Measurements from ENCODE around the gene DNTT. TPM values are rescaled to one million over a fixed set of nuclear protein-coding genes. Genes with fewer than 3 reads are reported as not detected.

DNTT gene
- total RNA-seq, 1 donor, result not detected

DNA sequence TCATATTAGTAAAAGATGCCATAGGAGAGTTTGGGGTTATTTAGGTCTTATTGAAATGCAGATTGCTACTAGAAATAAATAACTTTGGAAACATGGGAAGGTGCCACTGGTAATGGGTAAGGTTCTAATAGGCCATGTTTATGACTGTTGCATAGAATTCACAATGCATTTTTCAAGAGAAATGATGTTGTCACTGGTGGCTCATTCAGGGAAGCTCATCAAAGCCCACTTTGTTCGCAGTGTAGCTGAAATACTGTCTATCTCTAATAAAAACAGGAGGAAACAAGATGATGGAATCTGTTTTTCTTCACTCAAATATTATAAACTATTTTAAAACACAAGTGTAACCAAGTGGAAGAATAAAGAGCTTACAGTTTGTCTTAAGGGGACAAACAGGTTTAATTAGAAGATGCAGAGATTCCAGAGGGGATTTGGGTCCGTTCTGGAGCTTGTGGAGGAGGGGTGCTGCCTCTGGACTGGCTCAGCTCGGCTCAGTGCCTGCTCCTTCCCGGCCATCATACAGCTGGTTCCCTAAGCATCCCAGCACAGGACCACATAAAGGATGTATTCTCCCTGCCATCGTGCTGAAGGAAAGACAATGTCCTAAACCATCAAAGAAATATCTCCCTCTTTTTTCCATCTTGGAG, 34.2 kb downstream of the DNTT start:
- H3K4me3 ChIP-seq (ENCODE audit: low read depth, low read length), result no peak overlapping the region
- TF ChIP-seq CTCF (IDR thresholded peaks at IDR 0.05; ENCODE audit: insufficient read depth, low read length), result no peak
- no peak for DNase-seq (ENCODE audit: low read depth)

GRCh38 chr10:96339383-96339782, 35.1 kb downstream of the DNTT start:
- H3K4me3 ChIP-seq (ENCODE audit: low read depth, low read length), result no peak overlapping the region
- no peak for DNase-seq (ENCODE audit: low read depth)
- TF ChIP-seq CTCF (IDR thresholded peaks at IDR 0.05; ENCODE audit: insufficient read depth, low read length), result no peak

GRCh38 chr10:96339956-96340904, 36.0 kb downstream of the DNTT start:
- peak; percentile 74 for TF ChIP-seq CTCF (IDR thresholded peaks at IDR 0.05; ENCODE audit: insufficient read depth, low read length)
- no peak overlapping the region for H3K4me3 ChIP-seq (ENCODE audit: low read depth, low read length)
- DNase-seq (ENCODE audit: low read depth), result peak; percentile 59

DNA sequence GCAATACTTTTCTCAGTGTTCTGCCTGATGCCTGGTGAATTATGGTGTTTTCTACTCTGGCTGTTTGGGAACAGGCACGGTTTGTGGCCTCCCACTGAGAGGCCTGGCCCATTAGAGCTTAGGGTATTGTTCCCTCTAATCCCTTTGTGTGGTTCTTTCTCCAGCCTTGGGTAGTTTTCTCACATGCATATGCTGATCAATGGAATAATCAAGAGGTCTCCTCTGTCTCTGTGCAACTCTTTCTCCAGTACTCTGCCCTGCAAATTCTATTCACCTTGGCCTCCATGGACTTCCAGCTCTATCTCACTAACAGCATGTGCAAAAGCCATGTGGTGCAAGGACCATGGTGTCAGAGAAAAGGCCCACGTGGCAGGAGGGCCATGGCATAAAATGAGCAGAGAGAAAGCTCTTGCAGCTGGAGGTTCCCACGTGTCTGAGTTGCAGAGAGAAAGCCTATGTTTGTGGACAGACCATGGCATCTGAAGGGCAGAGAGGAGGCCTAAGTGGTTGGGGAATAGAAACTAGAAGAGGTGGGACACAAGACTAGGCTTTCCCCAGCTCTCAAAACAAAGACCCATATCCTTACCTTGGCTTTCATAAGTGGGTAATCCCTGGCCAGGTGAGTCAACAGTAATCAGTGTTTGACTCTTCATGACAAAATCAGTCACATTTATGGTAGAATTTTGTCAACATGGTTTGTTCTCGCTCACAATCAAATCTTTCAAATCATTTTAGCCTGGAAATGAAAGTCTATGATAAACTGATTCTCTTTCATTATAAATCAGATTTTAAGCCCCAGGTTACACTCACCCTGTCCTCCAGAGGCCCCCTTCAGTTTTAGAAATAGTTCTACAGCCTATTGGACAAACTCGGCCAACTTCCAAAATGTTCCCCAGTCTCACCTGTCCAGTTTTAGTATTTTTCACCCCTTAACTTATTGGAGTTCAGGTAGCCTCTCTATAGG, 37.3 kb downstream of the DNTT start:
- no peak overlapping the region for H3K4me3 ChIP-seq (ENCODE audit: low read depth, low read length)
- no peak for DNase-seq (ENCODE audit: low read depth)
- no peak for TF ChIP-seq CTCF (IDR thresholded peaks at IDR 0.05; ENCODE audit: insufficient read depth, low read length)

GRCh38 chr10:96342402-96342801, 38.2 kb downstream of the DNTT start:
- no peak for TF ChIP-seq CTCF (IDR thresholded peaks at IDR 0.05; ENCODE audit: insufficient read depth, low read length)
- no peak for DNase-seq (ENCODE audit: low read depth)
- no peak overlapping the region for H3K4me3 ChIP-seq (ENCODE audit: low read depth, low read length)

DNA sequence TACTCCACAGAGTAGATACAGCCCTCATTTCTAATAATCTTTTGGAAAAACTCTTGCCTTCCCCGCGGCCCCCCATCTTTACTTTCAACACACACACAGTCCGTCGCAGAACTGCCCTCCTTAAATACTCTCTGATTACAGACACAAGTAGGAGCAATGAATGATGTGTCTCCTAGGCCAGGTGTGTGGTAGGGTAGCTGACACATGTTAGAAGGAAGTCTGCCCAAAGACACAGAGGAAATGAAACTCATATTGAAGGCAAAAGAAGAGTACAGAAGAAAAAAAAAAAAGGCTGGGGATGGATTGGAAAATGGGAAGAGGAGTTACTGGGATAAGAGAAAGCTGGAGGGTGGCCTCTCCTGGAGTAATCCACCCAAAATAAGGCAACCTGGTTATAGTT, 39.9 kb downstream of the DNTT start:
- no peak for TF ChIP-seq CTCF (IDR thresholded peaks at IDR 0.05; ENCODE audit: insufficient read depth, low read length)
- no peak overlapping the region for H3K4me3 ChIP-seq (ENCODE audit: low read depth, low read length)
- DNase-seq (ENCODE audit: low read depth), result no peak
